Measurements from ENCODE around the gene WAC.
"Not testable (repeated sequence)": the region's sequence is repeated elsewhere in the genome, so short reads cannot be mapped to it uniquely, and the experiment has no call there.

The WAC gene

DNA sequence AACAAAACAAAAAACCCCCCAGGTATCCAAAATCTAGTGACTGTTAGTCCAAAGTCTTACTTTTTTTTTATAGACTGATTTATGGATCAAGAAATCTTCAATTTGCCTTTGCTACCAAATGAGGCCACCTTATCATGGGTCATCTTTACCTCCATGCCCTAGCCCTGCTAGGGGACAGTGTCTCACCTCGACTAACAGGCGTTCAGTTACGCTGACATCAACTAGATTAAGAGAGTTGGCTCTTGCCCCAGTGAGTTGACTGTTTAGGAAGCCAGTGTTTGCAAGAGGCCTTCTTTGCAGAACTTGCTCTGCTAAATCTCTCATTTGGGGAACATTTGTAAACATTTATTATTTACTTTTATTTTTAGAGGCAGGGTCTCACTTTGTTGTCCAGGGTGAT lies 36.9 kb upstream of the WAC start:
- no peak for DNase-seq (ENCODE audit: low read depth)
- TF ChIP-seq, protein P1, sequence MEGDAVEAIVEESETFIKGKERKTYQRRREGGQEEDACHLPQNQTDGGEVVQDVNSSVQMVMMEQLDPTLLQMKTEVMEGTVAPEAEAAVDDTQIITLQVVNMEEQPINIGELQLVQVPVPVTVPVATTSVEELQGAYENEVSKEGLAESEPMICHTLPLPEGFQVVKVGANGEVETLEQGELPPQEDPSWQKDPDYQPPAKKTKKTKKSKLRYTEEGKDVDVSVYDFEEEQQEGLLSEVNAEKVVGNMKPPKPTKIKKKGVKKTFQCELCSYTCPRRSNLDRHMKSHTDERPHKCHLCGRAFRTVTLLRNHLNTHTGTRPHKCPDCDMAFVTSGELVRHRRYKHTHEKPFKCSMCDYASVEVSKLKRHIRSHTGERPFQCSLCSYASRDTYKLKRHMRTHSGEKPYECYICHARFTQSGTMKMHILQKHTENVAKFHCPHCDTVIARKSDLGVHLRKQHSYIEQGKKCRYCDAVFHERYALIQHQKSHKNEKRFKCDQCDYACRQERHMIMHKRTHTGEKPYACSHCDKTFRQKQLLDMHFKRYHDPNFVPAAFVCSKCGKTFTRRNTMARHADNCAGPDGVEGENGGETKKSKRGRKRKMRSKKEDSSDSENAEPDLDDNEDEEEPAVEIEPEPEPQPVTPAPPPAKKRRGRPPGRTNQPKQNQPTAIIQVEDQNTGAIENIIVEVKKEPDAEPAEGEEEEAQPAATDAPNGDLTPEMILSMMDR (conservative IDR thresholded peaks at IDR 0.05; ENCODE audit: low read depth, low read length): no peak
- H3K4me3 ChIP-seq (ENCODE audit: low read length): no peak overlapping the region

DNA sequence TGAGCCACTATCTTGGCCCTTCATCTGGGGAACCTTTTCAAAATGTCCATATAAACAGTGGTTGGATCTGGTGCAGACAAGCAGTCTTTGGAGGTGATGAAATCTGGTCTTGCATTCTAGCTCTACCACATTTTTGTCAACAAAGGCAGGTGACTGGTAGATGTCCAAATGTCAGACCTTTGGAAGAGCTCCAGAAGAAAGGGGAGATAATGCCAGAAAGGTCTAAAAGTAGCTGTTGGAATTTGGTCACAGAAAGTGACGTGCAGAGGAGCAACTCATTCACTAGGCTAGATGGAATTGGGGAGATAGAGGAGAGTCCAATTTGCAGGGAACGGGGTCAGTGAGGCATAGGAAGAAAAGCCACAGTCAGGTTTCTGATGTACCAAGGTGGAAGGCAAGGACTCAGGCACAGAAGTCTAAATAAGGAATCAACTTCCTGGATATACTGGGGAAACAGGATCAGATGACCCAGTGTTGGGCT lies 36.4 kb upstream of the WAC start:
- DNase-seq (ENCODE audit: low read depth): no peak
- H3K4me3 ChIP-seq (ENCODE audit: low read length): no peak overlapping the region
- TF ChIP-seq, protein P1 (conservative IDR thresholded peaks at IDR 0.05; ENCODE audit: low read depth, low read length): no peak

DNA sequence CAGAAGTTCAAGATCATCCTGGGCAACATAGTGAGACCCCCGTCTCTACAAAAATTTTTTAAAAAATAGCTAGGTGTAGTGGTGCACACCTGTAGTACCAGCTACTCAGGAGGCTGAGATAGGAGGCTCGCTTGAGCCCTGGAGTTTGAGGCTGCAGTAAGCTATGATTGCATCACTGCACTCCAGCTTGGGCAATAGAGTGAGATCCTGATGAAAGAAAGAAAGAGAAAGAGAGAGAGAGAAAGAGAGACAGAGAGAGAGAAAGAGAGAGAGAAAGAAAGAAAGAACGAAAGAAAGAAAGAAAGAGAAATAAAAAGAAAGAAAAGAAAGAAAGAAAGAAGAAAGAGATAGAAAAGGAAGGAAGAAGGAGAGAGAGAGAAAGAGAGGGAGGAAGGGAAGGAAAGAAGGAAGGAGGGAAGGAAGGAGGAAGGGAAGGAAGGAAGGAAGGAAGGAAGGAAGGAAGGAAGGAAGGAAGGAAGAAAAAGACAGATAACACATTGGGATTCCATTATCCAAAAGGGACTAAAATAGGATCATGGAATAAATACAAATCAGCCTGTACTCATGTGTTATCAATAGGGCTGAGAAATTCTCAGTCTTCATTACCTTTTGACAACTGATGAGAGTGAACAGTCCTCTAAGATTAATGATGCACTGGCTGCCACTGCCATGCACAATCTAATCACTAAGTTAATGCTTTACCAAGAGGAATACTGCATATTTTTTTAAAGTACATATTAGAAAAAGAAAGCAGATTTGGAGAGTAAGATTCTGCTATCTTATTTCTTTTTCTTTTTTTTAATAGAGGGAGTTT lies 35.4 kb upstream of the WAC start:
- no peak overlapping the region for H3K4me3 ChIP-seq (ENCODE audit: low read length)
- TF ChIP-seq, protein P1 (conservative IDR thresholded peaks at IDR 0.05; ENCODE audit: low read depth, low read length): no peak
- DNase-seq (ENCODE audit: low read depth): no peak

DNA sequence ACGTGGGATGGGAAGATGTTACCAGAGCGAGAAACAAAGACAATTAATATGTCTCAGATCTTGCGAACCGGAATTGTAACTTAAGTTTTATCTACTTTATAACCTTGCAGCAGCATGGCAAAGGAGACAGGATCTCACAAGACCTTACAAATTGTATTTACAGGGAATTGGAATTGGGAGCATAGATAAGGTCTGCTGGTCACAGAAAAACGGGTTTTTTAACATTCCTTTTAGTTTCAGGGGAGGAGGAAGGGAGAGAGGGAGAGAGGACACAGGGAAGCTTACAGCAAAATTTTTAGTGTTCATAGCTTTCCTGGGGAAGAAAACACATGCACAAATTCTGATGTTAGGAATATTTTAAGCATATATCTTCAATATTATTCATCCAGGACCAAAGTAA lies 32.7 kb upstream of the WAC start:
- not testable (repeated sequence) for H3K4me3 ChIP-seq (ENCODE audit: low read length); DNase-seq (ENCODE audit: low read depth)

DNA sequence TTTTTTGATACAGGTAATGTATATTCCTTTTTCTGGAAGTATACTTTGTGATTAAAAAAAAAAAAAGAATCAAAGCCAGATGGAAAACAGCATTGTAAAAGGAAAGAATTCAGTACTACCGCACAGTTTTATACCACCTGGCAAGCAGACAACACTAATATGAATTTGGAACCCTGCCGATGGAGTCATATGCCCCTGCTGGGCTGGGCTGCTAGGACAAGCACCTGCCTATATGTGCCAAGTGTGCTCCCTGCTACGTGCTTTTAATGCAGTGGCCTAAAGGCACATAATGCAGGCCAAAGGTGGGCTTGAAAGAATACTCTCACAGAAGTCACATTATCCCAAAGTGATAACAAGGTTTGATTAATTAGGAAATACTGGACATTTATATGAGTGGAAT lies 29.8 kb upstream of the WAC start:
- TF ChIP-seq, protein P1 (conservative IDR thresholded peaks at IDR 0.05; ENCODE audit: low read depth, low read length): no peak
- DNase-seq (ENCODE audit: low read depth): no peak
- H3K4me3 ChIP-seq (ENCODE audit: low read length): no peak overlapping the region

DNA sequence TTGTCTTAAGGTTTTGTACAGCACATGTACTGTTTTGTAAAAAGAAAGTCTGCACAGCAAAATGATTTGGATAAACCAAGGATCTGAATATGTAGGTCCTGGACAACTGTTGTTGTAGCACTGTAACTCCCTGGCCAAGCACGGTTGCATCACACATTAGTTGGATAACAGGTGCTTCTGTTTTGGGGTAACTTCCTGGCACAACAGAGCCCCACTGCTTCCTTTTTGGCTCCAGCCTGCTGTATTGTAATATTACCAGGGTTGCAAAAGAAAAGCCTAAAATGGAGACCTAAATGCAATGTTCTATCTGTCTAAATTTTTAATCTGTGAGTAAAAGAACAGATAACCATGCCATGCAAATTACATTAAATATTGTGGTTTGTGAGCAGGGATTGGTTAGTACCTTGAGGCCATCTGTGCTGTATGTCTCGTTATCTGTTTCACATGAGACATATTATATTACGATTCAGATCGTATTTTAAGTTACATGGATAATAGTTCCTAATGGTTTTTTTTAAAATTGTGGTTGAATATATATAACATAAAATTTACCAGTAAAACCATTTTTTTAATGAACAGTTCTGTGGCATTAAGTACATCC lies 27.5 kb upstream of the WAC start:
- TF ChIP-seq, protein P1 (conservative IDR thresholded peaks at IDR 0.05; ENCODE audit: low read depth, low read length): no peak
- no peak for DNase-seq (ENCODE audit: low read depth)
- no peak overlapping the region for H3K4me3 ChIP-seq (ENCODE audit: low read length)

DNA sequence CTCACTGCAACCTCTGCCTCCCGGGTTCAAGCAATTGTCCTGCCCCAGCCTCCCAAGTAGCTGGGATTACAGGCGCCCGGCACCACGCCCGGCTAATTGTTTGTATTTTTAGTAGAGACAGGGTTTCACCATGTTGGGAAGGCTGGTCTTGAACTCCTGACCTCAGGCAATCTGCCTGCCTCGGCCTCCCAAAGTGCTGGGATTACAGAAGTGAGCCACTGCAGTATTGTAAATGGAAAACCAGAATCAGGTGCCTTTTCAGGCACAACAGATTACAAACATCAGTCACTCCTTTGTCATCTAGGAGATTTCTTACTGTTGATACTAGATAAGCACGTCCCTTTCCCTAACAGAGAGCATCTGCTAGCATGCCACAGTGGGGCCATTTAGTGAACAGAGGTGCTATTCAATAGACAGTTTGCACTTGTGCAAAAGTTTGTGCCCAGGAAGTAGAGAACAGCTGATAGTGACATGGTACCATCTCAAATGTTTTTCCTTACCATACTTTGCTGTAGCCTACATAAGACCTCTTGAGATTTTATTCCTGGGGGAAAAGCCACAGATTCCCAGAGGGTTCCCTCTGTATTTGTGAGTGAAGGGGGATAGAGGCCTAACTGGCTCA lies 24.5 kb upstream of the WAC start:
- H3K4me3 ChIP-seq (ENCODE audit: low read length): no peak overlapping the region
- TF ChIP-seq, protein P1 (conservative IDR thresholded peaks at IDR 0.05; ENCODE audit: low read depth, low read length): no peak
- DNase-seq (ENCODE audit: low read depth): no peak
